HTR-8/SVneo (cell line): ENCODE data around the gene FOXC1.

Experiments used
- DNase-seq: peaks from one replicate; pipeline ENCODE4 v3.0.0; 2011; ENCODE audit warnings: low spot score, mixed read lengths; ENCODE audit not compliant: insufficient read length
- FAIRE-seq: peaks from 2 replicates; lab custom pipeline; 2011; peaks lifted over from hg19 to GRCh38; lab: Jason Lieb, UNC

The FOXC1 gene

DNA sequence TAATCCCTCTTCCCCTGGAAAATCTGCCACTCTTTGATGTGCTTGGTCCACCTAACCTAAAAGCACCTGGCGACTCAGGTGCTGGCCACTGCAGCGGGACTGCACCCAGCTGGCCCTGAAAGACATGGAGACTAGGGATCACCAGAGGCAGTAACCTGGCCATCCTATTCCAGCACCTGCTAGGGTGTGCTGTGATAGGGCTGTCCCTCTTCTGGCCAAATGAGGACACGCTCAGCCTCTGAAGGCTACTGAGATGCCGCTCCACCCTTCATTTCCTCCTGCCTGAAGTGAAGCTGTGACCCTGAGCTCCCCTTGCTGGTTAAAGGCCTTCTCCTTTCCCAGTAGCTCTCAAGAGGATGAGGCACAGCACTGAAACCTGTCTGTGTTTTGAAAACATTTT, 24.4 kb downstream of the FOXC1 start:
- DNase-seq, result no peak
- no peak for FAIRE-seq

DNA sequence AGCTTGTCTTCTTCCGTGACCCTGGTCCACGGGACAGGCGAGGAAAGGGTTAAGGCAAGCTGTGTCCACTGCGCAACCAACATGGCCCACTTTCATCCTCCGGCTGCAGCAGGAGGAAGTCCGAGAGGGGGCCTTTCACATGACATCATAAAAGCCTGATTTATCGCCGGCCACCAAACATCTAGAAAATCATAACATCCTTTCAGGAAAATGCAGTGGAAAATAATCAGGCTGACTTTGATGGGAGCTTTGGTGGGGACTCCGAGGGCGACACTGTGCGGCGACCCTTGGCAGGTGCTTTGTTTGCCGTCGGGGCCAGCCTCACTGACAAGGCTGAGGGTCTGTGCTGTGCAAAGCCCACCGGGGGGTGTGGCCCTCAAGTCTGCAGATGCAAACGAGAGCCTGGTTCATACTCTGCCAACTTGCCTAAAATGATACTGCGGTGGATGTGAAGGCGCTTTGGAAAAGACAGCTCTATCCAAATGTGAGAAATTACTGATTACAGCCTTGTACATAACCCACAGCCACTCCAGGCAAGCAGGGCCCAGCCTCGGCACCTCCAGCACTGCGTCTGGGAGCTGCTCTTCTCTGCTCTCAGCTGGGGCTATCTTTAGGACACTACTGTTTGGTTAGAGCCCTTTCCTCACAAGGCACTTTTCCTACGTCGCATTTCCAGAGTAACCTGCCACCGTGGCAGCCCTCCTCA, 25.7 kb downstream of the FOXC1 start:
- DNase-seq (no peak), FAIRE-seq (peak; percentile 38)

DNA sequence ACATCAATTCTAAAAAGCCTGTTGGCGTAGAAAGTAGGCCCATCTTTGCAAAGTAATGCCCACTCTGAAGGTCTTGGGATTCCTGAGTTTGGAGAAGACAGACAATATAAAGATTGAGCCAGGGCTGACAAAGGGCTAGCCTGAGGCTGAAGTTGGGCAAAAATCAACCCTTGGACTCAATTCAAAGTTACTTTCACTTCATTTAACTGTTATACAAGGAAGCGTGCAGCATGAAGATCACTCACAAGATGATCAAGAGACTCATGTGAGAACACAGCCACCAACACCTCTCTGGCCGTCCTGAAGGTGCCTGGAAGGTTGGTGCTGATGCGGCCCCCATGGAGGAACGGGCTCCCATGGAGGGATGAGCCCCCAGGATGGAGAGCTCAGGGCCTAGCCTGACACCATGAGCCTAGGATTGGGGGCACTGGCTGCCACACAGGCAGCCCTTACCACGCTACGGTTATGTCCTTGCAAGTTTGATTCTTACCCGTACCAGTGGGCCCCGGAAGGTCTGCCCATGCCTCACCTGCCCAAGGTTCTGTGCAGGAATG, 26.6 kb downstream of the FOXC1 start:
- DNase-seq (no peak), FAIRE-seq (no peak)

DNA sequence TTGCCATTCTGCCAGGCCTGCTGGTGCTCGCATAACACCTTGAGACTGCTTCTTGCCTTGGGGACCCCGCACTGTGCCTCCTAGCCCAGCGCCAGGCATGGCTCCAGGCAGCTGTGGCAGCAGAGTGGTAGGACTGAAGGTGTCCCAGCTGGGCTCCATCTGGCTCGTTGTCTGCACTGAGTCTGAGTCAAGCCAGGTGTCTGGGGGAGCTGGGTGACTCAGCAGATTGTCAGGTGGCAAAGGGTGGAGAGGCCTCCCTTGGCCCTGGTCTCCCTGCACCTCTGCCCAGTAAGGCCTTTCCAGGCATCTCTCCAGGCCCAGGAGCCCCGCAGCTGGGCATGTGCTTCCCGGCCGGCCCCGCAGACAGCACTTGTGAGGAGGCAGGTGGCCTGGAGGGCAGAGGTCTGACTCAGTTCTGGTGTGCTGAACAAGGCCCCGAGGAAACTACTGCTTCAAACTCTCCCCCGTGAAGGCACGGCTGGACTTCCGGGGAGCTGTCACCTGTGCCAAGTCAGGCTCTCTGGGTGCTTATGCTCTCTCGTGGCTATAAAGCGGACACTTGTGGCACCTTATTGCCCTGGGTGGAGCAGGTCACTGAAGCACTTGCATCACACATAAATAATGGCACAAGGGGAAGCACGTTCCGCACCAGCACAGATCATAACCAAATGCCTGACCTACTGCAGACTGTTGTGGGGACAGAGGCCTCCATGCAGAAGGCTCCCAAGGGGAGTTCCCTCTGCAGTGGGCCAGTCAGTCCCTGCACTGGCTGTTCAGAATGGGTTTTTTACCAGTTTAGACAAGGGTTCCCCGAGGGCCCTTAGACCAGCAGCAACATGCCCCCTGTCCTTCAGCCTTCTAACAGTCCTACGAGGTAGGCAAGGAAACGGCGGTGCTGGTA, 27.5 kb downstream of the FOXC1 start:
- no peak for DNase-seq
- peak; percentile 70 for FAIRE-seq

DNA sequence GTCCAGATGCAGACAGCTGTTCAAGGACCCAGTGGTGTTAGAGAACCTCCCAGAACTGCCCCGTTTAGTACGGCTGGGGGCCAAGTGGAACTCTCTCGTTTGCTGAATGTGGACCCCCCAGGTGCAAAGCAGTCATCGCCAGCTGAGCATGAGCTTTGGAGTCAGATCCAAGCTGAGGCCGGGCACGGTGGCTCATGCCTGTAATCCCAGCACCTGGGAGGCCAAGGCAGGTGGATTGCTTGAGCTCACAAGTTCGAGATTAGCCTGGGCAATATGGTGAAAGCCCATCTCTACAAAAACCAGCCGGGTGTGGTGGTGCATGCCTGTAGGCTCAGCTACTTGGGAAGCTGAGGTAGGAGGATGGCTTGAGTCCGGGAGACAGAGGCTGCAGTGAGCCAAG, 29.7 kb downstream of the FOXC1 start:
- DNase-seq, result no peak
- FAIRE-seq, result no peak

DNA sequence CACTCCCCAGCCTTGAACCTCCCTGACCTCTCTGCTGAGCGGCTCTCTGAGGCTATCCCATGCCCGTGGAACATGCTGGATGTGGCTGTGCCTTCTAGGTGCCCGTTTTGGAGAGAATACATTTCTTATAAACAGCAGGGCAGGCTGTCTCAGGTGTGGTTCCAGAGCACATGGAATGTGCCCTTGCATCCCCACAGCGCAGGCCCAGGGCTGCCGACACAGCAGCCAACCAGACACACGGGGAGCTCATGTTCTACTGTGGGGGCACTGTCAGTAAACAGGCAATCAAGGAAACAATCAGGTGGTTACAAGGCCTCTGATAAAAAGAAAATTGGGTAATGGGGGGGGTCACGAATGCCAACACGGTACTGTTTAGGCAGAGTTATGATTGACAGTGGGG, 30.8 kb downstream of the FOXC1 start:
- no peak for FAIRE-seq
- no peak for DNase-seq

DNA sequence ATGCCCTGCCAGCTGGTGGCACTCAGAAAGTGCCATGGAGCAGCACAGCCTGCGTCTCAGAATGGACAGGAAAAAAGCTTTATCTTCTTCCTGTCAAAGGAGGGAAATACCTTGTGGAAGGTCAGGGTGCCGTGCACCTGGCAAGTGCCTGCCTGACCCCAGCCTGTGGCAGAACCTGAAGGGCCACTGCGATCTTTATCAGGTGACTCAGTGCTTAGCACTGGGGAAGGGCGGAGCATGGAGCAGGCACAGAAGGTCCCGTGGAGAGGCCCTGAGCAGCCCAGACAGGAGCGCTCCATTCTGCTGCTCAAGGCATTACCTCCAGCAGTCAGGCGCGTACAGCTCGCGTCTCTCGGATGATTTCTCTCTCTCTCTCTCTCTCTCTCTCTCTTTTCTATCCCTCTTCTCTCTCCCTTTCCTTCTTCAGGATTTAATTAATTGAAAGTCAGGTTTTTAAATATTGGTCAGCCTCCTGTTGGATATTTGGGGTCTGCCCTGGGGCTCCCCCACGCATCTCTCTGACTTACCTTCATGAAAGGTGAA, 31.7 kb downstream of the FOXC1 start:
- FAIRE-seq (no peak), DNase-seq (no peak)

DNA sequence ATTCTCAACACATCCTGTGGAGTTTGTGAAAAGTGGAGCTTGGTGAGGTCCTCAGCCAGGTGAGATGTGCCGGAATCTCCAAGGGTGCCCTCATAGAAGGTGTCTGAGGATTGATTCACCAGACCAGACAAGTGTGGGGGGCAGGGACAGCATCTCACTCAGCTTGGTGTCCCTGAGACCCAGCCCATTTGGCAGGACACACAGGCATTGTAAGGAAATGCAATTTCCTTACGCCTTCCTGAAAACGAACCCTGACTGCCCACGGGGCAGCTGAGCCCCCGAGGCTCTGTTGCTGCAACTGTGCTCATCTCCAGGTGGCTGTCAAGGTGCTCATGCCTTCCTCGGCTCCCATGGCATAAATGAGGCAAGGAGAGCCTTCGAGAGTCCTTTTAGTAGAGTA, 33.4 kb downstream of the FOXC1 start:
- DNase-seq, result no peak
- FAIRE-seq, result no peak

DNA sequence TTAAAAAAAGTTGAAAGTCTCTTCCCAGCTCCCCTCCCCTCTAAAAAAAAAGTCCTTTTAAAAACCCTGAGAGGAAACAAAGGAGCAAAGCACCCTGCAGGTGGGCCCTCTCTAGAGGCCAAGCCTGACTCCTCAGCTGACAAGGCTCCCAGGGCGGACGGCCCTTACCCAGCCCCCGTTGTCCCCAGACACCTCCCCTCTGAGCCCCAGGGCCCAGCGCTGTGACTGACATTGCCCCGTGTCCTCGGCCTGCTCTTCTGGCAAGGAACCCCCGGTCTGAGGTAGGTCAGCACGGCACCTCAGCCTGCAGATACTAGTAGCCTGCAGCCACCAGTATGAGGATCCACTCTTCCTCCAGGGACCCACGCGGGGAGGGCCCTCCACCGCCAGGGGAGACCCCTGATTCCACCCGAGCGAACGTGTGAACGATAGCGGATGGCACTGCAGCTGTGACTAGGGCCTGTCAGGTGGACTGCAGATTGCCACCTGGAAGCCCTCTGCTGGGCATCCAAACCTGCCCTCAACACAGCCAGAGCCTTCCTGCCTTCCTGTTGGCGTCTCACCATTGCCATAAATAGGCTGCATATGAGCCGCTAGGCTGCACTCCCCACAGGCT, 34.2 kb downstream of the FOXC1 start:
- FAIRE-seq (no peak), DNase-seq (no peak)

DNA sequence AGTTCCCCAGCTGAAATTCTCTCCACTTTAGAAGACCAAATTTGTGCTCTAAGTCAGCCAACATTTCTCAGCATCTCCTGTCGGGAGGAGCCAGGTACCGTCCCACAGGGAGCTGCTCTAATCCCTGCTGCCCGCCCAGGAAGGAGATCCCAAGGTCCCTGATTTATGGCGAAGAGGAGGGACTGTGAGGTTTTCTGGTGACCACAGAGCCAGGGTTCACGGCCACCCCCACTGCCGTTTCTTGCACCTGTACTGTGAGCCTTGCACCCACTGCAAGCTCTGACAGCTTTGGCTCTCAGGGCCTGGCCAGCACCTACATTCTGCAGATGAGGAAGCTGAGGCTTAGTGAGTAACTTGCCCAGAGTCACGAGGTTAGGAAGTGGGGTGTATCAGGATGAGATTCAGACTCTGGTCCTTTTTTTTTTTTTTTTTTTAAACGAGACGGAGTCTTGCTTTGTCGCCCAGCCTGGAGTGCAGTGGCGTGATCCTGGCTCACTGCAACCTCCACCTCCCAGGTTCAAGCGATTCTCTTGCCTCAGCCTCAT, 34.9 kb downstream of the FOXC1 start:
- DNase-seq, result no peak
- FAIRE-seq, result no peak

DNA sequence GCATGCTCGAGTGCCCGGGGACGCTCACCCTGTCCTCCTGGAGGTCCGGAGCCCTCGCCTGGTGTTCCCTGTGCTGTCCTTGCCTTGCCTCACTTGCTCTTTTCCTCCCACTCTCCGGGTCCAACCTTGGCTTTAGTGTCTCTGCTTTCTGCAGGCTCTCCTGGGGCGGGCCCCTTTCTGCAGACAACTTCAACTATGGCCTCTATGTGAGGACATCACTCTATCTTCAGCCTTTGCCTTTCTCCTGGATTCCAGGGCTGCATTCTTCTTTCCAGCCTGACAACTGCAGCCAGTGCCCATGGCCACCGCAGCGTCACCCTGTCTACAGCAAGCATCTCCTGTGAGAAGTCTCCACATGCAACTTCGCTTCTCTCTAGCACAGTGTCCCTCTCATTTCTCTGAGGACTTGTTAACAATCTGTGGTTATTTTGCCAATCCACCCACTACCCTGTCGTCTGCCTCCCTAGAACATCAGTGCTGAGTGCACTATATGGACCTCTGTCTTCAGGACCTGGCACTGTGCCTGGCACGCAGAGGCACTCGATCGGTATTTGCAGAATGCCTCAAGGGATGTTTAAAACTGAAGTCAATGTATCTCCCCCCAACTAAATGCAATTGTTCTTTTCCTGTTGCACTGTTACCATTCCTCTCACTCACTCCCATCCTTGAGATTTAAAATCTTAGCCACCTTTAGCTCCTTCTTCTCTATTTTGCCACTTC, 35.9 kb downstream of the FOXC1 start:
- FAIRE-seq (no peak), DNase-seq (no peak)

DNA sequence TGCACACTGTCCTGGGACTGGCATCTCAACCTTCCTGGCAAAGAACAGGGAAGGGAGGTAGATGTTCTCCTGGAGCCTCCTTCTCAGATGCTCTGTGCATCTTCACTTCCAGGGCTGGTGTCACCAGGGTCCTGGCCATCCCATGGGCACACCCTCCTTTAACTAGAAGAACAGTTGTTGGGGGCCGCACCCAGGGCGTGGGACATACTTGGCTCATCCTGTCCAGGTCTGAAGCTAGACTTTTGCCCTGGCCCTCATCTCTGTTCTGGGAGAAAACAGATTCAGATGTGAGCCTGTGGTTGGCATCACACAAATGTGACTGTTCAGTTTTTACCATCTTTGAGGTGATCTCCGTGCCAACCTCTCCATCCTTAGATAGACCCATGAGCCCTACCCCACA, 41.6 kb downstream of the FOXC1 start:
- FAIRE-seq (no peak), DNase-seq (no peak)

DNA sequence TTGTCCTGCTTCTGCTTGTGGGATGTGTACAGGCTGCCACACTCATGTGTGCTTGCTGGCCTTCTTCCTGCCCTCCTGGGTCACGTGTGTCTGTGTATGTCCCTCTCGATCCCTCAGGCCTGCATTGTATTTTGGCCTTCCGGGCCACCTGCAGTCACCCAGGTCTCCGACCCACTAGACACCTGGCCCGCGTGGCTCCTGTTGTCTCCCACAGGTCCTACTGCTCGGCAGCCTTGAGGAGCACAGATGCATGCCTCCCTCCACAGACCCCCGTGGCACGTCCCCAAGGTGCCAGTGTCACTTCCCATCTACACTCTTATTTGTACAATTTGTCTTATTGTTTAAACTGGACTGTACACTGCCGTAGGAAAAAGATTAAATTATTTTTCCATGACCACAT, 43.1 kb downstream of the FOXC1 start:
- DNase-seq, result no peak
- no peak for FAIRE-seq

DNA sequence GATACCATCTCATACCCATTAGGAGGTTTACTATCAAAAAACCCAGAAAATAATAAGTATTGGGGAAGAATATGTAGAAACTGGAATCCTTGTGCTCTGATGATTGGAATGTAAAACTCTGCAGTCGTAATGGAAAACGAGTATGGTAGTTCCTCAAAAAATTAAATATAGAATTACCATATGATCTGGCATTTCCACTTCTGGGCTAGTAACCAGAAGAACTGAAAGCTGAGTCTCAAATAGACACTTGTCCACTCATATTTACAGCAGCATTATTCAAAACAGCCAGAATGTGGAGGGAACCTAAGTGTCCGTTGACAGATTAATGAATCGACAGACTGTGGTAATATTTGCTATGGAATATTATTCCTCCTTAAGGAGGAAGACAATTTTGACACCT, 44.3 kb downstream of the FOXC1 start:
- no peak for FAIRE-seq
- no peak for DNase-seq

DNA sequence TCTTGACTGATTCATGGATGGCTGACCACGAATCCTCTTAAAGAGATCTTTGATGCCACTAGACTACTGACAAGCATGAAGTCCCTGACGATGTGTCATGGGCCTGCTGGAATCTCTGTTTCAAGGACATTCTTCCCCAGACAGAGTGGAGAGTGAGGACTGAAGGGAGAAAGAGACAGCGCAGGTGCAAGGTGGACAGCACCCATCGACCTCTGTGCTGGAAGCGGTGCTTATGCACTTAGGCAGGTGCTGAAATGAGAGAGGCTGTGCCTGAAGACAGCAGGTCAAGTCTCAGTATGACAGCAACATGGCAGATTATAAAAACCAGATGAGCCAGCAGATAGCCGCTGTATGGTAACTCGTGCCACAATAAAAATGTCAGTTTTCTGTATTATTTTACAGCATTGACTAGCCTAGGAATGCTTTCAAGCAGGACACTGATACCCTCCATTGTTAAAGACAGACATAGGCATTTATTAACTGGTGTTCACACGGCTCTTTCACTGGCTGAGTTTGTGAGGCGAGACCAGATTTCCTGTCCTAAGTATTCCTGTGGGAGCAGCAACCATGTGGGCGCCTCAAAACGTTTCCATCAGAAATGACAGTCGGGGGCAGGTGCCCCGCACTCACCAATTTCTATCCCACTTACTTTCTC, 47.5 kb downstream of the FOXC1 start:
- FAIRE-seq, result peak; percentile 36
- no peak for DNase-seq

DNA sequence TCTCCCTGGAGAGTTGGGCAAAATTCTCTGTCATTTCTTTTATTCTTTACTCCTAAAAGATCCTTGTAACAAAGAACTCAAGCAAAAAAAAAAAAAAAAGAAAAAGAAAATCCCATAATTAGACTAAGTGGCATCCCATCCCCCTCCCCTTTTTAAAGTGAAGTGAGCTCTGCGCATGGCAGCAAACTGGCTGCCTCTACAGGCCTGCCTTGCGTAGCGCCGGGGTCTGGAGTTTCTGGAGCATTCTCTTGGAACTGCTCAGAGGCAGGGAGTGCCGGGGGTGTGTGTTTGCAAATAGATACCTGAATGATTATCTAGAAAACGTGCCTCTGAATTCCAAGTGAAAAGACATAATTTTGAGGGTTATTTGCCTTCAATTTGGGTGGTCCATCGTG, 48.1 kb downstream of the FOXC1 start:
- DNase-seq, result no peak
- no peak for FAIRE-seq

DNA sequence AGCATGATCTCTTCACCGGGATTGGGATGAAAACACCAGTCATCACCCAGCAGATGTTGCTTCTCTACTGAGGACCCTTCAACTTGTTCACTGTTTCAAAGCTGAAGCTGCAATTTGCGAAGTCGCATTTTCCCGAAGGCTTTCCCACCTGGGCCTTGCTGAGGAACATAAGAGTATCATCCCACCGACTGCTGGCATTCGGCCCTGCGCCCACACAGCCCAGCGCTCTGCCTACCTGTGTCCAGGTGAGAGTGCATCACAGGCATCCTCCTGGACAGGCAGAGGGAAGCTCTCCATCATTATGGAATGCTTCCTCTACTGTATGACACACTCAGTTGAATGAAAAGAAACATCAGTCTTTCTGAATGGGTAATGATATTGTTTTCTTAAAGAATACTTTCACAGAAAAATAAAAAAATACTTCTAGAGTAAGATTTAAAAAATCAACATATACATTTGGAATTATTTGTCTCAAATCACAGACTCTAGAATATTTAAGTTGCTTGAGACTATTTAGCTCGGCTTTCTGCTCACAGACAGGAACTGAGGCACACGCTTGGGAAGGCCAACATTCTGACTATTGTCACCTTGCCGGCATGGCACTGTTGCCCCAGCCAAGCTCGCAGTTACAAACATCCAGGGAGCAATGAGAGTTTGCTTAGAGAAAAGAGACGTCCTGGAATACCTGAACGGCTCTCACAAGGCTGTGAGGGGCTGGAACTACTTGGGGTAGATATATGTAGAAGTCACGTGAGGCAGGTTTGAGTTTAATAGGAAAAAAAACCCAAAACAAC, 48.7 kb downstream of the FOXC1 start:
- FAIRE-seq (no peak), DNase-seq (no peak)

DNA sequence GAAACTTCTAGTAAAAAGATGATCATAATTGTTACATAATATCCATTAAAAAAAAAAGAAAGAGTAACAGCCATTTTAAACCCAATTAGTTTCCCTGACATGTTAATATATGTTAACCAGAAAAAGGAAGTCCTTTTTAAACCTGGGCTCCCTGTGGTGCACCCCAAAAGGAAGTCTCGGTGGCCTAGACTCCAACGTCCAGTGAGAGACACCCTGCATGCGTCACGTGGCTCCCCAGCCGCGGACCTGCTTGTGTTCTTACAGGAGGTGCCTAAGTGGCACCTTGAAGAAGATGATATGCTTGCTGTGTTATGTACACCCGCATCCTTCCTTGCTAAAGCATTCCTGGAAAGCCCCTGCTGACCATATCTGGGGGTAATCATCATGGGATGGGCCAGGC, 50.1 kb downstream of the FOXC1 start:
- no peak for FAIRE-seq
- DNase-seq, result no peak

DNA sequence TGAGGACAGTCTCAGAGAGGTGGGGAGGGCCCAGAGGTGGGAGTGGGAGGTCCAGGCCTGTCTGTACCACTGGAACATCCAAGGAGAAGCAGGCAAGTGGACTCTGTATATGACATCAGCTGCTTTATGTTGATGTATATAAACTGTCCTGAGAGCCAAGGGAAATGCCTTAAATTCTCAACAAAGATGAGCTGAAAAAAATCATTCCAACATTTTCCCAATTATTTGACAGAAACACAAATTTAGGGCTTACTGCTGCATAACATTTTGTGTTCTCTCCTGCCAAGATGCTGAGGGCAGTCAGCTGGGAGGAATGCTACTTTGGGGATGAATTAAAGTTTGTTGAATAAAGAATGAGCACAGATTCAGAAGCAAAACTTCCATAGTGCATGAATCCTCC, 52.8 kb downstream of the FOXC1 start:
- FAIRE-seq (no peak), DNase-seq (no peak)
